Mucosa of descending colon (tissue), 3 donors: ENCODE measurements around the gene MRTFB. TPM values are rescaled to one million over a fixed set of nuclear protein-coding genes. Genes with fewer than 3 reads are reported as not detected.

Experiments
- ATAC-seq: fragments of 200-7000 bp; cut with Tn5 transposase; one replicate; pipeline ENCODE4 v1.9.1; 2020; ENCODE audit warnings: mild to moderate bottlenecking, moderate library complexity
- DNase-seq, 3 donors: peaks; one replicate each; pipeline ENCODE4 v3.0.0-alpha.2; 2020
- H3K36me3 ChIP-seq: fragments of 200-600 bp; one replicate; pipeline ENCODE4 v1.8.0; 2021; ENCODE audit warnings: low read depth, mild to moderate bottlenecking
- H3K4me1 ChIP-seq: fragments of 200-600 bp; one replicate; pipeline ENCODE4 v1.8.0; 2021; ENCODE audit warnings: low read depth, mild to moderate bottlenecking
- H3K4me3 ChIP-seq: fragments of 200-600 bp; one replicate; pipeline ENCODE4 v1.8.0; 2021; ENCODE audit warnings: mild to moderate bottlenecking
- H3K9me3 ChIP-seq: fragments of 200-600 bp; one replicate; pipeline ENCODE4 v1.8.0; 2021; ENCODE audit warnings: mild to moderate bottlenecking
- CTCF ChIP-seq: fragments of 200-600 bp; IDR thresholded peaks from one replicate; pipeline ENCODE4 v1.8.0; 2022; ENCODE audit warnings: antibody characterized with exemption, mild to moderate bottlenecking
- intact Hi-C, 2 donors: fragments of 100-400 bp; cut with DNase I in 1 of 2; cut with micrococcal nuclease in 1 of 2; formaldehyde crosslinking; loops; one replicate each; pipeline versions ENCODE4 v1.11.0 to v1.11.1; 2022; cut with DNase I, micrococcal nuclease
- total RNA-seq, 3 donors: library from RNA; stranded (reverse); fragmentation: NEBNext Ultra II Directional in 2 of 3; extraction: Animal tissue kit (Norgen Biotek cat#: 25700) in 2 of 3; gene quantifications; one replicate each; pipeline versions ENCODE4 v1.2.1 to v1.2.4, GENCODE V29; 2021 to 2023
- donor health status: DM: no; HTN: no; CAD: no; lungs with moderate emphysema.
- donor health status: DM: no; HTN: no; CAD: no.
- donor health status: DM: no; HTN: yes; CAD: no.

Gene MRTFB
- total RNA-seq, 3 donors from 2014 or later: 40.0 to 49.9 (median 40.0) TPM

- no peaks in the 10 kb centered on the region for H3K4me1 ChIP-seq
- H3K9me3 ChIP-seq: no peaks in the 10 kb centered on the region
- ATAC-seq: no peak
- H3K36me3 ChIP-seq: no peaks in the 10 kb centered on the region
- intact Hi-C loops: no loop called here
- DNase-seq: no peak
- H3K4me3 ChIP-seq: no peak overlapping the region
- TF ChIP-seq CTCF: no peak
These were observed 36.0 kb upstream of the MRTFB start for GRCh38 chr16:14035092-14035491.

GRCh38 chr16:14036889-14037288, 34.2 kb upstream of the MRTFB start:
- Histone ChIP-seq H3K9me3 (no peaks in the 10 kb centered on the region), H3K36me3 (no peaks in the 10 kb centered on the region), H3K4me1 (no peaks in the 10 kb centered on the region), H3K4me3 (no peak overlapping the region)
- ATAC-seq: no peak
- intact Hi-C loops: no loop called here
- no peak for DNase-seq
- no peak for TF ChIP-seq CTCF

DNA sequence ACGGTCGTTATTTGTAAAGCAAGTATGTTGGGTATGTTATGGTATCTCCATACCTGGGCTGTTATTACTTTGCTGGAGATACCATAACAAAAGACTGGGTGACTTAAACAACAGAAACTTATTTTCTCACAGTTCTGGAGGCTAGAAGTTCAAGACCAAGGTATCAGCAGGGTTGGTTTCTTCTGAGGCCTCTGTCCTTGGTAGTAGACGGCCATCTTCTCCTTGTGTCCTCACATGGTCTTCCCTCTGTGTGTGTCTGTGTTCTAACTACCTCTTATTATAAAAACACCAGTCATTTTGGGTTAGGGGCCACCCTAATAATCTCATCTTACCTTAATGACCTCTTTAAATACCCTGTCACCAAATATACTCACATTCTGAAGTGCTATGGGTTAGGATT, 33.2 kb upstream of the MRTFB start:
- intact Hi-C loops: no loop called here

GRCh38 chr16:14041164-14041563, 30.0 kb upstream of the MRTFB start:
- H3K4me1 ChIP-seq: no peaks in the 10 kb centered on the region
- H3K36me3 ChIP-seq: no peaks in the 10 kb centered on the region
- no peak for DNase-seq
- H3K9me3 ChIP-seq: no peaks in the 10 kb centered on the region
- intact Hi-C loops: no loop called here
- no peak for ATAC-seq
- no peak for TF ChIP-seq CTCF
- no peak overlapping the region for H3K4me3 ChIP-seq

More for the DNA sequence above, 33.2 kb upstream of the MRTFB start:
- DNase-seq (no peak), ATAC-seq (no peak)
- no peak for TF ChIP-seq CTCF
- Histone ChIP-seq H3K4me3 (no peak overlapping the region), H3K9me3 (no peaks in the 10 kb centered on the region), H3K36me3 (no peaks in the 10 kb centered on the region), H3K4me1 (no peaks in the 10 kb centered on the region)

DNA sequence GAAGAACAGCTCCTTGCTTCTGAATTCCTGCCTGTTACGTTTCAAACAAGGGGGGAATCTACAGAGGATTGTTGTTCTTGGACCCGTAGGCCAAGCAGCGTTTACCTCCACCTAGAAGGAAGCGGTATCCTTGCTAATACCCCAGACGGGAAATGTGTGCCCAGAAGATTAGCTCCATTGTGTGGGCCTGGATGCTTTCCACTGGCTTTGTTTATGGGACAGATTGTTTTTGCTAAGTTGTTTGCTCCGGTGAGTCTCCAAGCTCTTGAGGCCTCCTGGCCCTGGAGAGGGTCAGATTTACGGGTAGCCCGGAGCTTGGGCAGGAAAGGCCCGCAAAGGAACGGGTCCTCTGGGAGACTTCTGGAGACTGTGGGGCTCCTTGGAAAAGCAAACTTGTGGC, 28.4 kb upstream of the MRTFB start:
- intact Hi-C loops: no loop called here
- H3K4me3 ChIP-seq: no peak overlapping the region
- no peaks in the 10 kb centered on the region for H3K4me1 ChIP-seq
- no peak for TF ChIP-seq CTCF
- no peaks in the 10 kb centered on the region for H3K36me3 ChIP-seq
- H3K9me3 ChIP-seq: no peaks in the 10 kb centered on the region
- ATAC-seq: no peak
- DNase-seq: no peak

DNA sequence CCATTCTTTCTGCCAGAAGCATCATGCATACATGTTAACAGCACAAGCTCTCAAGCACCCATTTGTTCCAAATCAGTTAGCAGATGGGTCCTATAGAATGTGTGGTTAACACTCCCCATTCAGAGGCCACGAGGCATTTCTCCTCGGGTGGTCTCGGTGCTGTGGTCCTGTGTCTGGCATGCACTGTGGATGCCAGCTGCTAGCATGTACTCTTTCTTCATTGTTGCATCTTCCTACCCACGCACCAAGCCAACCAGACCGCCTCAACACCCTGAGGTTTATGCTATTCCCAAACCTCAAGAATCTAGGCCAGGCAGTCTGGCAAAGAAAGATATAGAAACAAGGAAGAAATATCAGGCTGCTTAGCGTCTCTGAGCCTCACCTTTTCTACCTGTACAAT, 27.8 kb upstream of the MRTFB start:
- Histone ChIP-seq H3K36me3 (no peaks in the 10 kb centered on the region), H3K9me3 (no peaks in the 10 kb centered on the region), H3K4me3 (no peak overlapping the region), H3K4me1 (no peaks in the 10 kb centered on the region)
- no peak for TF ChIP-seq CTCF
- DNase-seq (no peak), ATAC-seq (no peak)
- intact Hi-C loops: no loop called here
